ENCODE results near the gene SUSD4. TPM values are rescaled to one million over a fixed set of nuclear protein-coding genes. Genes with fewer than 3 reads are reported as not detected.

The SUSD4 gene
- total and polyA plus RNA-seq, 2 donors (not counting 1 experiment from before 2014, with no cell fraction given) = 0.33 TPM; not detected in 1

DNA sequence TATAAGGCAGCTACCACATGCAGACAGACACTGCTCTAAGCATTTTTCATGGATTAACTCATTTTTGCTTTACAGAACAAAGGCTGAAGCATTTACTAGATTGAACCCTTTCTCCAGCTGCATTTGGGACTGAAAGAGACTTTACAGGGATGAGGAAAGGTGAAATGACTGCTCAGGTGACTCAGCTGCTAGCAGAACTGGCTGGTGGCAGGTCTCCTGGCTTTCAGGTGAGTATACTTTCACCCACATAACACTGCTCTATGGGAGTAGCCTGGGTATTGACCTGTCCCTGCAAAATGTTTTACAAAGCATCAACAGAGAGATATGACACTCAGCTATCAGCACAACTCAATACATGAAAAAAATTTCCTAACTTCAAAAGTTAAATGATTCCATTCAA, 26.6 kb upstream of the SUSD4 start:
- no peak for DNase-seq (ENCODE audit: low read depth in 2 of 2)
- Histone ChIP-seq H3K9ac (ENCODE audit: insufficient read depth, low read length) (no peak overlapping the region), H3K27me3 (ENCODE audit: control insufficient read depth, insufficient read depth, low read length) (peaks cover 22% of the 10 kb centered on the region), H3K9me3 (ENCODE audit: control insufficient read depth, insufficient read depth, low read depth, low read length) (no peaks in the 10 kb centered on the region), H4K20me1 (ENCODE audit: control insufficient read depth, extremely low read depth, insufficient read depth, low read length) (no peaks in the 10 kb centered on the region), H3K4me3 (replicated peaks in 1 of 4; ENCODE audit: control extremely low read depth in 1 of 4, insufficient read depth in 1 of 4, low read depth in 3 of 4, low read length in 4 of 4) (no peak overlapping the region), H3K4me1 (ENCODE audit: control insufficient read depth, extremely low read depth, insufficient read depth, low read length) (no peaks in the 10 kb centered on the region), H2AFZ (ENCODE audit: low read length) (no peak overlapping the region), H3K36me3 (ENCODE audit: control insufficient read depth, insufficient read depth, low read length) (no peaks in the 10 kb centered on the region), H3K79me2 (ENCODE audit: control insufficient read depth, insufficient read depth, low read length) (no peaks in the 10 kb centered on the region), H3K4me2 (ENCODE audit: extremely low read depth, insufficient read depth, low read length) (no peak overlapping the region), H3K27ac (ENCODE audit: insufficient read depth, low read length) (no peak overlapping the region)
- TF ChIP-seq, protein P1, sequence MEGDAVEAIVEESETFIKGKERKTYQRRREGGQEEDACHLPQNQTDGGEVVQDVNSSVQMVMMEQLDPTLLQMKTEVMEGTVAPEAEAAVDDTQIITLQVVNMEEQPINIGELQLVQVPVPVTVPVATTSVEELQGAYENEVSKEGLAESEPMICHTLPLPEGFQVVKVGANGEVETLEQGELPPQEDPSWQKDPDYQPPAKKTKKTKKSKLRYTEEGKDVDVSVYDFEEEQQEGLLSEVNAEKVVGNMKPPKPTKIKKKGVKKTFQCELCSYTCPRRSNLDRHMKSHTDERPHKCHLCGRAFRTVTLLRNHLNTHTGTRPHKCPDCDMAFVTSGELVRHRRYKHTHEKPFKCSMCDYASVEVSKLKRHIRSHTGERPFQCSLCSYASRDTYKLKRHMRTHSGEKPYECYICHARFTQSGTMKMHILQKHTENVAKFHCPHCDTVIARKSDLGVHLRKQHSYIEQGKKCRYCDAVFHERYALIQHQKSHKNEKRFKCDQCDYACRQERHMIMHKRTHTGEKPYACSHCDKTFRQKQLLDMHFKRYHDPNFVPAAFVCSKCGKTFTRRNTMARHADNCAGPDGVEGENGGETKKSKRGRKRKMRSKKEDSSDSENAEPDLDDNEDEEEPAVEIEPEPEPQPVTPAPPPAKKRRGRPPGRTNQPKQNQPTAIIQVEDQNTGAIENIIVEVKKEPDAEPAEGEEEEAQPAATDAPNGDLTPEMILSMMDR (conservative IDR thresholded peaks at IDR 0.05 in 1 of 2, IDR thresholded peaks at IDR 0.05 in 1 of 2; ENCODE audit: low read depth in 1 of 2, low read length in 2 of 2) = no peak
- no peak for TF ChIP-seq EZH2 (IDR thresholded peaks at IDR 0.05; ENCODE audit: low read length, missing control alignments)

DNA sequence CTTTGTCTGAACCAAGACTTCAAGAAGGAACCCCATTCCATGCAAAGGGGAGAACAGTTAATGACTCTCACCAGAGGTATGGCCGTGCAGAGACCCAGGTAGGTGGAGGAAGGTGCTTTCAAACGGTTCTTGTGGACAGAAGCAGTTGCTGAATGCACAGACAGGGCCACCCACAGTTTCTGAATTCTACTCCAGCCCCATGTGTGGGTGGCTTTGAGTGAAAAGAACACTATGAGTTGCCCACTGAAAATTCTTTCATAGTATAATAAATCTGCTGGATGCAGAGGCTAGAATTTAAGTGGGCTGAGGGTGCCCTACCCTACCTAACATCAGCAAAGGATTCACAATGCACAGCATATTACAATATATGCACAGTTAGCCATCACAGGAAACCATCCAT, 22.0 kb upstream of the SUSD4 start:
- Histone ChIP-seq H2AFZ (ENCODE audit: low read length) (no peak overlapping the region), H3K27ac (ENCODE audit: insufficient read depth, low read length) (no peak overlapping the region), H3K9ac (ENCODE audit: insufficient read depth, low read length) (no peak overlapping the region), H3K4me3 (replicated peaks in 1 of 4; ENCODE audit: control extremely low read depth in 1 of 4, insufficient read depth in 1 of 4, low read depth in 3 of 4, low read length in 4 of 4) (no peak overlapping the region), H4K20me1 (ENCODE audit: control insufficient read depth, extremely low read depth, insufficient read depth, low read length) (no peaks in the 10 kb centered on the region), H3K79me2 (ENCODE audit: control insufficient read depth, insufficient read depth, low read length) (no peaks in the 10 kb centered on the region), H3K27me3 (ENCODE audit: control insufficient read depth, insufficient read depth, low read length) (peaks cover 5% of the 10 kb centered on the region), H3K4me2 (ENCODE audit: extremely low read depth, insufficient read depth, low read length) (no peak overlapping the region), H3K4me1 (ENCODE audit: control insufficient read depth, extremely low read depth, insufficient read depth, low read length) (no peaks in the 10 kb centered on the region), H3K9me3 (ENCODE audit: control insufficient read depth, insufficient read depth, low read depth, low read length) (no peaks in the 10 kb centered on the region), H3K36me3 (ENCODE audit: control insufficient read depth, insufficient read depth, low read length) (no peaks in the 10 kb centered on the region)
- no peak for DNase-seq (ENCODE audit: low read depth in 2 of 2)
- TF ChIP-seq, protein P1 (conservative IDR thresholded peaks at IDR 0.05 in 1 of 2, IDR thresholded peaks at IDR 0.05 in 1 of 2; ENCODE audit: low read depth in 1 of 2, low read length in 2 of 2) = no peak
- TF ChIP-seq EZH2 (IDR thresholded peaks at IDR 0.05; ENCODE audit: low read length, missing control alignments) = no peak

DNA sequence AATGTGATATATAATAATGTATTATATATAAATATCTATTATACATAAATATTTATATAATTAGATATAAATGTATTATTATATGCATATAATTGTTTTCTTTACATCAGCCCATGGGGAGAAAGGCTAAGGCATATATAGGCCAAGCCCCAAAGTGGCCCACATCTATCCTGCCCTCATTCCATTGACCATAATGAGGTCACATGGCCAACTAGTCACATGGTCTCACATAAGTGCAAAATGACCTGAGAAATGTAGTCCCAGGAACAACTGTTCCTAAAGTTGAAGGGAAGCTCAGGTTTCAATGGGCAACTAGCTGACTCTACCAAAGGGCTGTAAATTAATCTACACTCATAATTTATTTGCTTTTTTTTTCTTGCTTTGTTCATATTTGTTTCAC, 14.8 kb upstream of the SUSD4 start:
- Histone ChIP-seq H3K4me2 (ENCODE audit: extremely low read depth, insufficient read depth, low read length) (no peak overlapping the region), H3K4me1 (ENCODE audit: control insufficient read depth, extremely low read depth, insufficient read depth, low read length) (no peaks in the 10 kb centered on the region), H3K36me3 (ENCODE audit: control insufficient read depth, insufficient read depth, low read length) (no peaks in the 10 kb centered on the region), H3K4me3 (replicated peaks in 1 of 4; ENCODE audit: control extremely low read depth in 1 of 4, insufficient read depth in 1 of 4, low read depth in 3 of 4, low read length in 4 of 4) (no peak overlapping the region), H2AFZ (ENCODE audit: low read length) (no peak overlapping the region), H3K27ac (ENCODE audit: insufficient read depth, low read length) (no peak overlapping the region), H3K27me3 (ENCODE audit: control insufficient read depth, insufficient read depth, low read length) (no peaks in the 10 kb centered on the region), H3K9ac (ENCODE audit: insufficient read depth, low read length) (no peak overlapping the region), H4K20me1 (ENCODE audit: control insufficient read depth, extremely low read depth, insufficient read depth, low read length) (no peaks in the 10 kb centered on the region), H3K79me2 (ENCODE audit: control insufficient read depth, insufficient read depth, low read length) (no peaks in the 10 kb centered on the region), H3K9me3 (ENCODE audit: control insufficient read depth, insufficient read depth, low read depth, low read length) (no peaks in the 10 kb centered on the region)
- DNase-seq (ENCODE audit: low read depth in 2 of 2) = no peak
- no peak for TF ChIP-seq EZH2 (IDR thresholded peaks at IDR 0.05; ENCODE audit: low read length, missing control alignments)
- TF ChIP-seq, protein P1 (conservative IDR thresholded peaks at IDR 0.05 in 1 of 2, IDR thresholded peaks at IDR 0.05 in 1 of 2; ENCODE audit: low read depth in 1 of 2, low read length in 2 of 2) = no peak
